Iris pigment epithelial cell (primary cell): ENCODE data around the gene AMOTL1.
A peak's percentile ranks its signal among the peaks of the same experiment; 100 is the strongest.
"Not testable (repeated sequence)": the region's sequence is repeated elsewhere in the genome, so short reads cannot be mapped to it uniquely, and the experiment has no call there.

Experiments
- DNase-seq: peaks from one replicate; pipeline ENCODE4 v3.0.0-alpha.2; 2011; ENCODE audit warnings: low read depth

AMOTL1 gene

GRCh38 chr11:94883878-94884277, 115.7 kb downstream of the AMOTL1 start:
- DNase-seq, result no peak

- no peak for DNase-seq
Measured at GRCh38 chr11:94884376-94884775, 116.2 kb downstream of the AMOTL1 start.

- peak; percentile 51 for DNase-seq
Measured at GRCh38 chr11:94885133-94885532, 117.0 kb downstream of the AMOTL1 start.

GRCh38 chr11:94885581-94885980, 117.4 kb downstream of the AMOTL1 start:
- no peak for DNase-seq

GRCh38 chr11:94888204-94888603, 120.0 kb downstream of the AMOTL1 start:
- DNase-seq, result no peak

- peak; percentile 94 for DNase-seq
Measured at GRCh38 chr11:94895451-94895850, 127.3 kb downstream of the AMOTL1 start.

- peak; percentile 91 for DNase-seq
Measured at GRCh38 chr11:94895971-94896370, 127.8 kb downstream of the AMOTL1 start.

- DNase-seq, result peak; percentile 53
Measured at GRCh38 chr11:94897330-94897768, 129.2 kb downstream of the AMOTL1 start.

GRCh38 chr11:94907226-94907625, 139.1 kb downstream of the AMOTL1 start:
- no peak for DNase-seq

GRCh38 chr11:94909371-94909820, 141.2 kb downstream of the AMOTL1 start:
- peak; percentile 40 for DNase-seq

- DNase-seq, result no peak
Measured at GRCh38 chr11:94910270-94910669, 142.1 kb downstream of the AMOTL1 start.

GRCh38 chr11:94910779-94911178, 142.6 kb downstream of the AMOTL1 start:
- DNase-seq, result peak; percentile 73

- DNase-seq, result no peak
Measured at GRCh38 chr11:94912806-94913205, 144.7 kb downstream of the AMOTL1 start.

GRCh38 chr11:94913718-94914394, 145.7 kb downstream of the AMOTL1 start:
- not testable (repeated sequence) for DNase-seq

GRCh38 chr11:94920311-94920710, 152.2 kb downstream of the AMOTL1 start:
- peak; percentile 50 for DNase-seq

- no peak for DNase-seq
Measured at GRCh38 chr11:94922321-94923003, 154.3 kb downstream of the AMOTL1 start.

- DNase-seq, result no peak
Measured at GRCh38 chr11:94923004-94923334, 154.8 kb downstream of the AMOTL1 start.

GRCh38 chr11:94924171-94924572, 156.0 kb downstream of the AMOTL1 start:
- peak; percentile 6 for DNase-seq

- DNase-seq, result peak; percentile 20
Measured at GRCh38 chr11:94924612-94925011, 156.5 kb downstream of the AMOTL1 start.

GRCh38 chr11:94925422-94926270, 157.5 kb downstream of the AMOTL1 start:
- DNase-seq, result peak; percentile 27

- no peak for DNase-seq
Measured at GRCh38 chr11:94926271-94926625, 158.1 kb downstream of the AMOTL1 start.
